K562 (cell line): ENCODE results near the gene ZNF891. TPM values are rescaled to one million over a fixed set of nuclear protein-coding genes. Genes with fewer than 3 reads are reported as not detected.

ENCODE experiments used
- ATAC-seq: fragments of 200-7000 bp; cut with Tn5 transposase; 3 replicates; pipeline ENCODE4 v1.9.1; 2020; ENCODE audit warnings: moderate library complexity
- BruUV-seq: library from RNA; stranded (reverse); fragments of 400-500 nt; replicated peaks from 2 replicates; lab custom pipeline; 2021; lab: Mats Ljungman, UMichigan
- CTCF ChIA-PET: fragments of 300-600 bp; formaldehyde crosslinking; extraction: SDS; loops from one replicate; lab custom pipeline; 2021; ENCODE audit warnings: low intra/inter-chr PET ratio; lab: Yijun Ruan, JAX
- POLR2A ChIA-PET: fragments of 300-600, 350-650 bp; sonication (Branson Sonifier 250); formaldehyde crosslinking; extraction: SDS; loops from one replicate; lab custom pipeline; 2021; ENCODE audit warnings: antibody characterized with exemption, inconsistent platforms; lab: Yijun Ruan, JAX
- DNase-seq, 4 experiments: peaks; one replicate each; pipeline versions ENCODE4 v3.0.0 to v3.0.0-alpha.2; 2011 to 2018; ENCODE audit warnings: low spot score in 3 of 4, mixed read lengths in 3 of 4; ENCODE audit errors: extremely low read depth in 1 of 4
- FAIRE-seq: peaks from 2 replicates; lab custom pipeline; 2011; peaks lifted over from hg19 to GRCh38; lab: Jason Lieb, UNC
- H2AFZ ChIP-seq: 2 replicates; pipeline ENCODE4 v1.6.0; 2011; ENCODE audit warnings: low read depth, low read length, control low read depth, inconsistent platforms
- H3K27ac ChIP-seq: fragments of 200-600 bp; 3 replicates; pipeline ENCODE4 v1.8.0; 2011; ENCODE audit warnings: low read depth, mild to moderate bottlenecking, control low read depth, inconsistent platforms, low read length, moderate library complexity, mixed read lengths; ENCODE audit errors: extremely low read depth
- H3K27me3 ChIP-seq, 2 experiments: fragments of 300-600 bp in 1 of 2; 2 replicates in 1 of 2; 3 replicates in 1 of 2; pipeline versions ENCODE4 v1.6.0 to v1.8.0; 2011; ENCODE audit warnings: inconsistent platforms in 2 of 2, low read length in 2 of 2, mild to moderate bottlenecking in 1 of 2, mixed read lengths in 1 of 2, moderate library complexity in 1 of 2; ENCODE audit not compliant: control insufficient read depth in 2 of 2, insufficient read depth in 2 of 2
- H3K36me3 ChIP-seq: fragments of 300-600 bp; 3 replicates; pipeline ENCODE4 v1.8.0; 2011; ENCODE audit warnings: mild to moderate bottlenecking, low read length, inconsistent platforms; ENCODE audit not compliant: control insufficient read depth, insufficient read depth
- H3K4me1 ChIP-seq, 2 experiments: fragments of 200-600 bp in 1 of 2; replicated peaks in 1 of 2; 2 replicates in 1 of 2; 3 replicates in 1 of 2; pipeline versions ENCODE4 v1.5.1 to v1.8.0; 2011; ENCODE audit warnings: inconsistent platforms in 2 of 2, low read length in 2 of 2, mild to moderate bottlenecking in 1 of 2, mixed read lengths in 1 of 2, moderate library complexity in 1 of 2; ENCODE audit not compliant: control insufficient read depth in 2 of 2, insufficient read depth in 2 of 2
- H3K4me2 ChIP-seq: 2 replicates; pipeline ENCODE4 v1.6.1; 2011; ENCODE audit warnings: low read length, control low read depth, inconsistent platforms, mixed read lengths; ENCODE audit not compliant: insufficient read depth
- H3K4me3 ChIP-seq: fragments of 200-600 bp; sonication (generic), shearing (Covaris generic); 2 replicates; pipeline ENCODE4 v1.5.1; 2016; ENCODE audit warnings: control low read depth, inconsistent platforms
- H3K79me2 ChIP-seq: fragments of 200-600 bp; 3 replicates; pipeline ENCODE4 v1.8.0; 2011; ENCODE audit warnings: low read length, inconsistent platforms; ENCODE audit not compliant: control insufficient read depth, insufficient read depth
- H3K9ac ChIP-seq, 2 experiments: 2 replicates each; pipeline versions ENCODE4 v1.6.0 to v1.6.1; 2011; ENCODE audit warnings: low read depth in 2 of 2, low read length in 2 of 2, control low read depth in 1 of 2, inconsistent platforms in 1 of 2, mild to moderate bottlenecking in 1 of 2, mixed read lengths in 1 of 2; ENCODE audit not compliant: insufficient read depth in 1 of 2
- H3K9me1 ChIP-seq: one replicate; pipeline ENCODE4 v1.6.0; 2011; ENCODE audit warnings: inconsistent platforms, mild to moderate bottlenecking, low read length, moderate library complexity; ENCODE audit not compliant: control insufficient read depth, insufficient read depth
- H3K9me3 ChIP-seq: replicated peaks from 2 replicates; pipeline ENCODE4 v1.5.1; 2011; ENCODE audit warnings: low read depth, low read length, inconsistent platforms; ENCODE audit not compliant: control insufficient read depth, insufficient read depth
- H4K20me1 ChIP-seq: replicated peaks from 2 replicates; pipeline ENCODE4 v1.6.1; 2011; ENCODE audit warnings: low read length, inconsistent platforms, mixed read lengths; ENCODE audit not compliant: control insufficient read depth, insufficient read depth
- ATF1 ChIP-seq, 2 experiments: fragments of 450-650 bp in 1 of 2; IDR thresholded peaks; 2 replicates each; pipeline ENCODE4 v1.6.1; 2016; ENCODE audit warnings: missing compliant biosample characterization in 1 of 2, missing genetic modification characterization in 1 of 2
- CBX2 ChIP-seq: fragments of 200-600 bp; sonication (generic); IDR thresholded peaks from one replicate; pipeline ENCODE4 v1.6.1; 2012; ENCODE audit warnings: mild to moderate bottlenecking, low read length, inconsistent platforms; ENCODE audit not compliant: insufficient read depth, poor library complexity, severe bottlenecking
- HMG20A ChIP-seq: fragments of 450-650 bp; formaldehyde crosslinking; conservative IDR thresholded peaks from 2 replicates; pipeline ENCODE4 v1.4.0; 2020; ENCODE audit warnings: mild to moderate bottlenecking, mixed read lengths
- NR0B1 ChIP-seq: fragments of 450-650 bp; IDR thresholded peaks from one replicate; pipeline ENCODE4 v1.6.1; 2018; ENCODE audit warnings: mild to moderate bottlenecking, moderate library complexity; ENCODE audit not compliant: partially characterized antibody
- RBBP5 ChIP-seq: fragments of 200-600 bp; sonication (generic); IDR thresholded peaks from 2 replicates; pipeline ENCODE4 v1.6.1; 2012; ENCODE audit warnings: borderline replicate concordance, mild to moderate bottlenecking, low read length, control low read depth, inconsistent platforms; ENCODE audit not compliant: insufficient read depth, poor library complexity, severe bottlenecking
- RBM14 ChIP-seq: fragments of 200-400 bp; formaldehyde crosslinking; IDR thresholded peaks from 2 replicates; pipeline ENCODE4 v1.6.1; 2018; ENCODE audit warnings: low read depth, mild to moderate bottlenecking, low read length, moderate library complexity, borderline replicate concordance; ENCODE audit not compliant: insufficient read depth
- ZBTB1 ChIP-seq: sonication (generic); formaldehyde crosslinking; IDR thresholded peaks from 2 replicates; pipeline ENCODE4 v1.8.1; 2023; ENCODE audit warnings: missing genetic modification reagents, low read depth, mild to moderate bottlenecking, borderline replicate concordance
- ZBTB34 ChIP-seq: fragments of 250-450 bp; sonication (Bioruptor Pico); IDR thresholded peaks from 2 replicates; pipeline ENCODE4 v1.8.0; 2021; ENCODE audit warnings: mild to moderate bottlenecking, moderate library complexity
- WGBS: fragments of 100-300 bp; shearing (Covaris generic); methylation state at CpG from one replicate; pipeline ENCODE4 v1.1.6; 2016; ENCODE audit warnings: low coverage, mixed read lengths; ENCODE audit not compliant: insufficient coverage; ENCODE audit errors: missing lambda C conversion rate; 5-methylcytosine and 5-hydroxymethylcytosine counted together
- in situ Hi-C: fragments of 300-500 bp; cut with MboI; formaldehyde crosslinking; loops from 4 replicates; pipeline ENCODE4 v1.15.0; 2018; ENCODE audit warnings: inconsistent platforms, mixed read lengths
- intact Hi-C: fragments of 100-400 bp; cut with micrococcal nuclease; formaldehyde crosslinking; loops from 2 replicates; pipeline ENCODE4 v1.14.2; 2022
- polyA plus RNA-seq, 8 experiments: library from polyadenylated mRNA; depleted of rRNA in 4 of 8; stranded (reverse) in 5 of 8; unstranded in 3 of 8; fragments of >200 nt; fragmentation: Nextera tagmentation in 2 of 8; fragmentation: Illumina TruSeq in 1 of 8; extraction: Ambion mirVana in 2 of 8; extraction: Trizol in 1 of 8; gene quantifications; 2 replicates each; pipeline versions ENCODE4 v1.2.1 to v1.2.3, GENCODE V29; 2011 to 2014; ENCODE audit warnings: inconsistent platforms in 1 of 8, missing spikeins in 1 of 8
- total RNA-seq, 7 experiments: library from RNA; depleted of rRNA in 6 of 7; stranded (reverse); fragments of >200 nt in 6 of 7; fragmentation: Illumina TruSeq in 2 of 7; extraction: Trizol in 2 of 7; gene quantifications; 2 replicates each; pipeline versions ENCODE4 v1.2.1 to v1.2.3, GENCODE V29; 2011 to 2021; ENCODE audit warnings: low replicate concordance in 1 of 7
- TF ChIP-seq, protein P1 (sequence below): fragments of 450-650 bp; IDR thresholded peaks from 2 replicates; pipeline ENCODE4 v1.6.1; 2018; ENCODE audit not compliant: partially characterized antibody
- TF ChIP-seq, protein P2 (sequence below): fragments of 250-450 bp; sonication (Bioruptor Pico); IDR thresholded peaks from 2 replicates; pipeline ENCODE4 v1.9.0; 2021; ENCODE audit warnings: mild to moderate bottlenecking, inconsistent platforms

ZNF891 gene
- total and polyA plus RNA-seq, 9 of the 15 experiments (the other 6 are each of a cell fraction or from before 2014, with no cell fraction given): 0.41 to 2.0 (median 1.3) TPM

DNA sequence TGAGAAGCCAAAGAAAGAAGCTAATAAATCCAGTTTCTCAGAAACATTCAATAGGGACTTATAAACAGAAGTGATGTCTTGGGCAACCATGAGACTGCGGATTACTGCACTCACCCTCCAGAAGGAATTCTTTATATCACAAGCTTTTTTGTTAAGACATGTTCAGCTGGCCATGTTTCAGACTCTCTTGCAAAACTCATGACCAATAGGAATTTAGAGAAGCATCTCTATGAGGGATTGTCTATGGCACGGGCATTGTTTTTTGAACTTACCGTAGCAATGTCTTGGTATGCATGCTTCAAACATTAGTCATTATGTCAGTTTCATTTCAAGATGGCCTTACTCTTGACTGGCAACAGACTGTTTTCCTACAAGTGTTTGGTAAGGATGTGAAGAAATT, 35.7 kb upstream of the ZNF891 start:
- no peak for ATAC-seq
- H3K9me1 ChIP-seq: no peaks in the 10 kb centered on the region
- no peak overlapping the region for H3K27ac ChIP-seq
- H3K4me3 ChIP-seq: no peak overlapping the region
- no peak for DNase-seq
- FAIRE-seq: no peak
- no peaks in the 10 kb centered on the region for H3K79me2 ChIP-seq
- ChIA-PET CTCF (no interaction called here), POLR2A (no interaction called here)
- H3K36me3 ChIP-seq: no peaks in the 10 kb centered on the region
- no peak overlapping the region for H3K9ac ChIP-seq
- H3K4me2 ChIP-seq: no peak overlapping the region
- in situ Hi-C loops: no loop called here
- intact Hi-C loops: no loop called here
- no TSS peak for BruUV-seq
- H3K4me1 ChIP-seq: no peaks in the 10 kb centered on the region
- 2% methylated on average over 3 of the region's 3 CpGs for WGBS
- H3K27me3 ChIP-seq: no peaks in the 10 kb centered on the region
- peaks cover 7% of the 10 kb centered on the region for H3K9me3 ChIP-seq
- no peaks in the 10 kb centered on the region for H4K20me1 ChIP-seq
- no peak overlapping the region for H2AFZ ChIP-seq
- TF ChIP-seq ZBTB1 (no peak), RBBP5 (no peak), NR0B1 (no peak), RBM14 (no peak), CBX2 (no peak), ATF1 (CRISPR knock-in tag; IDR thresholded peaks at IDR 0.05) (no peak), ATF1 (tag; IDR thresholded peaks at IDR 0.05) (no peak), HMG20A (CRISPR knock-in tag) (no peak), ZBTB34 (CRISPR knock-in tag) (no peak)
- TF ChIP-seq, protein P1, sequence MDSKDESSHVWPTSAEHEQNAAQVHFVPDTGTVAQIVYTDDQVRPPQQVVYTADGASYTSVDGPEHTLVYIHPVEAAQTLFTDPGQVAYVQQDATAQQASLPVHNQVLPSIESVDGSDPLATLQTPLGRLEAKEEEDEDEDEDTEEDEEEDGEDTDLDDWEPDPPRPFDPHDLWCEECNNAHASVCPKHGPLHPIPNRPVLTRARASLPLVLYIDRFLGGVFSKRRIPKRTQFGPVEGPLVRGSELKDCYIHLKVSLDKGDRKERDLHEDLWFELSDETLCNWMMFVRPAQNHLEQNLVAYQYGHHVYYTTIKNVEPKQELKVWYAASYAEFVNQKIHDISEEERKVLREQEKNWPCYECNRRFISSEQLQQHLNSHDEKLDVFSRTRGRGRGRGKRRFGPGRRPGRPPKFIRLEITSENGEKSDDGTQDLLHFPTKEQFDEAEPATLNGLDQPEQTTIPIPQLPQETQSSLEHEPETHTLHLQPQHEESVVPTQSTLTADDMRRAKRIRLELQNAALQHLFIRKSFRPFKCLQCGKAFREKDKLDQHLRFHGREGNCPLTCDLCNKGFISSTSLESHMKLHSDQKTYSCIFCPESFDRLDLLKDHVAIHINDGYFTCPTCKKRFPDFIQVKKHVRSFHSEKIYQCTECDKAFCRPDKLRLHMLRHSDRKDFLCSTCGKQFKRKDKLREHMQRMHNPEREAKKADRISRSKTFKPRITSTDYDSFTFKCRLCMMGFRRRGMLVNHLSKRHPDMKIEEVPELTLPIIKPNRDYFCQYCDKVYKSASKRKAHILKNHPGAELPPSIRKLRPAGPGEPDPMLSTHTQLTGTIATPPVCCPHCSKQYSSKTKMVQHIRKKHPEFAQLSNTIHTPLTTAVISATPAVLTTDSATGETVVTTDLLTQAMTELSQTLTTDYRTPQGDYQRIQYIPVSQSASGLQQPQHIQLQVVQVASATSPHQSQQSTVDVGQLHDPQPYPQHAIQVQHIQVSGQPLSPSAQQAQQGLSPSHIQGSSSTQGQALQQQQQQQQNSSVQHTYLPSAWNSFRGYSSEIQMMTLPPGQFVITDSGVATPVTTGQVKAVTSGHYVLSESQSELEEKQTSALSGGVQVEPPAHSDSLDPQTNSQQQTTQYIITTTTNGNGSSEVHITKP: no peak
- TF ChIP-seq, protein P2, sequence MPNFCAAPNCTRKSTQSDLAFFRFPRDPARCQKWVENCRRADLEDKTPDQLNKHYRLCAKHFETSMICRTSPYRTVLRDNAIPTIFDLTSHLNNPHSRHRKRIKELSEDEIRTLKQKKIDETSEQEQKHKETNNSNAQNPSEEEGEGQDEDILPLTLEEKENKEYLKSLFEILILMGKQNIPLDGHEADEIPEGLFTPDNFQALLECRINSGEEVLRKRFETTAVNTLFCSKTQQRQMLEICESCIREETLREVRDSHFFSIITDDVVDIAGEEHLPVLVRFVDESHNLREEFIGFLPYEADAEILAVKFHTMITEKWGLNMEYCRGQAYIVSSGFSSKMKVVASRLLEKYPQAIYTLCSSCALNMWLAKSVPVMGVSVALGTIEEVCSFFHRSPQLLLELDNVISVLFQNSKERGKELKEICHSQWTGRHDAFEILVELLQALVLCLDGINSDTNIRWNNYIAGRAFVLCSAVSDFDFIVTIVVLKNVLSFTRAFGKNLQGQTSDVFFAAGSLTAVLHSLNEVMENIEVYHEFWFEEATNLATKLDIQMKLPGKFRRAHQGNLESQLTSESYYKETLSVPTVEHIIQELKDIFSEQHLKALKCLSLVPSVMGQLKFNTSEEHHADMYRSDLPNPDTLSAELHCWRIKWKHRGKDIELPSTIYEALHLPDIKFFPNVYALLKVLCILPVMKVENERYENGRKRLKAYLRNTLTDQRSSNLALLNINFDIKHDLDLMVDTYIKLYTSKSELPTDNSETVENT: no peak
